ENCODE data around the gene TMEM190. TPM values are rescaled to one million over a fixed set of nuclear protein-coding genes. Genes with fewer than 3 reads are reported as not detected.

Gene TMEM190
- total and polyA plus RNA-seq, 9 of the 15 experiments (the other 6 are each of a cell fraction or from before 2014, with no cell fraction given), result not detected

GRCh38 chr19:55377356-55378131 is 918 bp downstream of the TMEM190 start:
- Histone ChIP-seq H3K9me3 (replicated peaks; ENCODE audit: control insufficient read depth, insufficient read depth, low read depth, low read length) (no peaks in the 10 kb centered on the region; the same call in 1 of the 2 replicates), H3K27ac (ENCODE audit: extremely low read depth, low read depth, low read length) (no peak overlapping the region), H4K20me1 (replicated peaks; ENCODE audit: control insufficient read depth, insufficient read depth, low read length) (no peaks in the 10 kb centered on the region), H2AFZ (ENCODE audit: low read depth, low read length) (no peak overlapping the region), H3K4me3 (no peak overlapping the region), H3K4me2 (ENCODE audit: insufficient read depth, low read length) (no peak overlapping the region), H3K9me1 (ENCODE audit: control insufficient read depth, insufficient read depth, low read length) (no peaks in the 10 kb centered on the region), H3K9ac (ENCODE audit: insufficient read depth in 1 of 2, low read depth in 2 of 2, low read length in 2 of 2) (peak overlapping the region in 1 of 2 experiments; percentile 55; a peak in 1 of 4 replicates), H3K79me2 (ENCODE audit: control insufficient read depth, insufficient read depth, low read length) (peaks cover 6% of the 10 kb centered on the region; the same call in 2 of the 3 replicates), H3K27me3 (ENCODE audit: control insufficient read depth in 2 of 2, insufficient read depth in 2 of 2, low read length in 2 of 2) (no peaks in the 10 kb centered on the region), H3K4me1 (replicated peaks in 1 of 2; ENCODE audit: control insufficient read depth in 2 of 2, insufficient read depth in 2 of 2, low read length in 2 of 2) (peaks cover 15 to 53% of the 10 kb centered on the region in 2 experiments; a peak in 4 of 5 replicates), H3K36me3 (ENCODE audit: control insufficient read depth, insufficient read depth, low read length) (no peaks in the 10 kb centered on the region)
- 37% methylated on average over 41 of the region's 43 CpGs for WGBS (ENCODE audit: insufficient coverage, low coverage, missing lambda C conversion rate)
- in situ Hi-C loops (cut with MboI) (no loop called here), intact Hi-C loops (cut with micrococcal nuclease) (no loop called here)
- BruUV-seq (replicated peaks), result no TSS peak
- DNase-seq (ENCODE audit: extremely low read depth in 1 of 4, low spot score in 3 of 4) (no peak), FAIRE-seq (no peak), ATAC-seq (no peak; the same call in 2 of the 3 replicates)
- TF ChIP-seq ZBTB33 (CRISPR knock-in tag; IDR thresholded peaks at IDR 0.05) (peak; percentile 81), POLR2G (IDR thresholded peaks at IDR 0.05; ENCODE audit: low read depth, low read length) (peak; percentile 54; the same call in 1 of the 2 replicates), ZEB2 (IDR thresholded peaks at IDR 0.05) (no peak)
- POLR2A ChIA-PET, result interaction anchor here (0.6 to 1.0 kb wide), 3 partner anchors 9 to 118 kb away, joined by 3 to 4 read pairs (median 3); no protein-coding TSS in a partner anchor
- CTCF ChIA-PET (ENCODE audit: low intra/inter-chr PET ratio), result no interaction called here

Measured in K562 (cell line).